HG02840 (cell line): Measurements from ENCODE around the gene FBXL15.
A peak's percentile ranks its signal among the peaks of the same experiment; 100 is the strongest.

ENCODE experiments used
- ATAC-seq: cut with Tn5 transposase; IDR thresholded peaks from one replicate; pipeline ENCODE4 v1.9.1; 2021; ENCODE audit warnings: mild to moderate bottlenecking, moderate library complexity, moderate number of reproducible peaks; ENCODE audit not compliant: unreplicated experiment, low FRiP score

Gene FBXL15

DNA sequence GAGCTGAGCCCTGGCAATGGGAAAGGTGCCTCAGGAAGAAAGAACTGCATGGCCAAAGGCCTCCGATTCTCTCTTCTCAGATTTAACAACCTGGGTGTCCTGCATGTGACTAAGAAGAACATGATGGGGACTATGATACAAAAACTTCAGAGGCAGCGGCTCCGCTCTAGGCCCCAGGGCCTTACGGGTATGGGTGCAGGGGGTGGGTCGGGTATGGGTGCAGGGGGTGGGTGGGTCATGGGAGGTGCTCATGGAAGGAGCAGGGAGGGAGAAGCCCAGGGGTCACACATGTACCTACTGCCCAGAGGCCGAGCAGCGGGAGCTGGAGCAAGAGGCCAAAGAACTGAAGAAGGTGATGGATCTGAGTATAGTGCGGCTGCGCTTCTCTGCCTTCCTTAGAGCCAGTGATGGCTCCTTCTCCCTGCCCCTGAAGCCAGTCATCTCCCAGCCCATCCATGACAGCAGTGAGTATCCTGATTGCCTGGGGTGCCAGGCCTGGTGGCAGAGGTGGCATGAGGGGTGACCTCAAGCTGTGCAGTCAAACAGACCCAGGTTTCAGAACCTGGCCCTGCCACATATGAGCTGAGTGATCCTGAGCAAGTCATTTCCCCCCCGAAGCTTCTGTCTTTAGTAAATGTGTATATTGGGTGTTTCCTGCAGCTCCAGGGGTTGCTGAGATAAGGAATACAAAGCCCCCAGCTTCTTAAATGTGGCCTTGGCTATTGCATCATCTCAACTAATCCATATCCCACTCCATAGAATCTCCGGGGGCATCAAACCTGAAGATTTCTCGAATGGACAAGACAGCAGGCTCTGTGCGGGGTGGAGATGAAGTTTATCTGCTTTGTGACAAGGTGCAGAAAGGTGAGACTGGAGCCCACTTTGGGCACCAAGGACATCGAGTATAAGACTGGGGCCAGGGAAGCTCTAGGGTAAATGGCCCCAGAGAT, 23.1 kb upstream of the FBXL15 start:
- no peak for ATAC-seq

GRCh38 chr10:102398172-102399020, 22.2 kb upstream of the FBXL15 start:
- no peak for ATAC-seq

GRCh38 chr10:102399217-102400021, 21.2 kb upstream of the FBXL15 start:
- ATAC-seq = peak; percentile 26

DNA sequence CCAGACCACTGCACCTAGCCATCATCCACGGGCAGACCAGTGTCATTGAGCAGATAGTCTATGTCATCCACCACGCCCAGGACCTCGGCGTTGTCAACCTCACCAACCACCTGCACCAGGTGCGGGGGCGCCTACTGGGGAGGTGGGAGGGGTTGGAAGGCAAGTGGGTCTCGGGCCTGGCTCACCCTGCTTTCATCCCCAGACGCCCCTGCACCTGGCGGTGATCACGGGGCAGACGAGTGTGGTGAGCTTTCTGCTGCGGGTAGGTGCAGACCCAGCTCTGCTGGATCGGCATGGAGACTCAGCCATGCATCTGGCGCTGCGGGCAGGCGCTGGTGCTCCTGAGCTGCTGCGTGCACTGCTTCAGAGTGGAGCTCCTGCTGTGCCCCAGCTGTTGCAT, 20.6 kb upstream of the FBXL15 start:
- no peak for ATAC-seq

- ATAC-seq = no peak
These were observed 19.9 kb upstream of the FBXL15 start for GRCh38 chr10:102400598-102401341.

DNA sequence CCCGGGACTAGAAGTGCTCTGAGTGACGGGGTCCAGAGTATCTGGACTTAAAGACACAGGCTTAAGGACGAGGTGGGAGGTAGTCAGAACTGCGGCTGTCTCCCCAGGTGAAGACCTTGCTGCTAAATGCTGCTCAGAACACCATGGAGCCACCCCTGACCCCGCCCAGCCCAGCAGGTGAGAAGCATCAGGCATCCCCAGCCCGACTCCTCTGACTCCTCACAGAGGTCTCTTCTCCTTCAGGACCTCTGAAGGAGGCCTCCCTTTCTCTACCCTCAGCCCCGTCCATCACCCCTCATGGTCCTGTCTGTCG, 19.3 kb upstream of the FBXL15 start:
- ATAC-seq = no peak

- no peak for ATAC-seq
These were observed 18.7 kb upstream of the FBXL15 start for GRCh38 chr10:102401735-102402511.

DNA sequence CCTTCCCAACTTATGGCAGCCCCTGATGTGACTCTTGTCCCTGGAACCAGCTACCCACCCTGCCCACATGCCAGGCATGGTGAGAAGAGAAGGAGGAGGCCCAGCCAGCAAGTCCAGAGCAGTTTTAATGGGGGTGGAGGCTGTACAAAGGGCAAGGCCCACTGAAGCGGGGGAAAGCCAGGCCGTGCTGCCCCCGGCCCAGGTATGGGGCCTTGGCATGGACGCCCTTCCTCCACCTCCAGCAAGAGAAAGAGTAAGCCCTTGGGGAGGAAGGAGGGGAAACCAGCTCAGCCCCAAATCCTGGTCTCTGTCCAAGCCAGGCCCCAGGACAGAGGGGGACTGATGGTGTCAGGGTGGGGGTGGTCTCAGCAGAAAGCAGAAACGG, 18.1 kb upstream of the FBXL15 start:
- ATAC-seq = no peak

DNA sequence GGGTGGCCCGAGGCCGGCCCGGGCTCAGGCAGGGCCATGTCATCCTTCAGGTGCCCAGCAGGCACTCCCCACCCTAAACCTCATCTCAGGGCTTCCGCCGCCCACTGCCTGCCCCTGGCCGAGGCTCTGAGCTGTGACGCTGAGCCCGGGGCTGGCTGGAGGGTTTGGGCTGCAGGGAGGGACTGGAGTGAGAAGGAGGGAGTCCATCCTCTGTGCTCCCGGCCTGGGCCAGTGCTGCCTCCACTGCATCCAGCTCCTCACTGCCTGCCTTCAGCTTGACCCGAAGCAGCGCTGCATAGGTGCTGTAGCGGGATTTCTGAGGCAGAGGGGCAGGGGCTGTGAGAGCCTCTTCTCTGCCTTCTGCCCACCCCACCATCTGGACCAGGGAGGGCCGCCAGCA, 17.5 kb upstream of the FBXL15 start:
- no peak for ATAC-seq

DNA sequence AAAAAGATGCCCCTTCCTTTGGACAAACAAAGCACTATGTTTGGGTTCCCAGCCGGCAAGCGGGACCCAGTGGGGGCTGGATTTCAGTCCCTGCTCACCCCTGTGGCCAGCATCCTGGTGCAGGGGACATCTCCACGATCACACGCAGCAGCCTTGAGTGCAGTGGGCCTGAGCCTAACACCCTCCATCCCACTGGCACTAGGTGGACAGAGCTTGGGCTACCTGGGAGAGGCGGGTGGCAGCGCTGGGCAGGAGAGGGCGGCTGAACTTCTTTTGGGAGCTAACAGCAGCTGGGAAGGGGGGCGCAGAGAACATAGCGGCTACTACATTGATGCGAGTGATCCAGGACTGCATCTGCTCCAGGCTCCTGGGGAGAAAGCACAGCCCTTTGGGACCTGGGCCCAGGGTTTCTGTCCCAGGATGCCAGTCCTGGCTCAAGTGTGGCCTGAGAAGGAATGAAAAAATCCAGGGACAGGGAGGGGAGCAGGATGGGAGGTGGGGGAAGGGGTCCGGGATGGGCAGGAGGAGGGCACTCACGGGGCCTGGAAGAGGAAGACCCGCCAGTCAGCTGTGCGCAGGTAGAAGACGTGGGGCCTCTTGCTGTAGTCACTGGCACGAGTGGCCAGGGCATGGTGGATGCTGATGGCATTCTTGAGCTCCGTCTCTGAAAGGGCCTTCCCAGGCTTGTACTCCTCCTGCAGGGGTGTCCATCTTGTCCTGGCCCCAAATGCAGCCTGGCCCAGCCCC, 16.1 kb upstream of the FBXL15 start:
- no peak for ATAC-seq

DNA sequence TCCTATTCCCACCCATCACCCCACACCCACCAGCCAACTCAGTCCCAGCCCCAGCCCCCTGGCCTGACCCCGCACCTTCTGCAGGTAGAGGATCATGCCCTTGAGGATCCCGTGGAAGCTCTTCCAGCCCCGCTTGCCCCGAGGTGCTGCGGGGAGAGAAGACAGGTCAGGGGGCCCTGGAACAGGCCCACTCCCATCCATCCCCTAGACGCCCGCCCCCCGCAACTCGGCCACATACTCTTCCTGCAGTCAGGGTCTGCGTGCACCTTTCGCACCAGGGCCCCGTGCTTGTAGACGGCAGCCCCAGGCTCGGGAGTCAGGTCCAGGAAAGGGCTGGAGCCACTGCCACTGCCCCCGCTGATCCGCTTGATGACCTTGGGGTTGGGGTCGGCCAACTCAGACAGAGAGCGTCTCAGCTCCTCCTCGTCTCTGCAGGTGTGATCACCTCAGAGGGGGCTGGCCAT, 15.5 kb upstream of the FBXL15 start:
- no peak for ATAC-seq

GRCh38 chr10:102405632-102406031, 15.0 kb upstream of the FBXL15 start:
- no peak for ATAC-seq

DNA sequence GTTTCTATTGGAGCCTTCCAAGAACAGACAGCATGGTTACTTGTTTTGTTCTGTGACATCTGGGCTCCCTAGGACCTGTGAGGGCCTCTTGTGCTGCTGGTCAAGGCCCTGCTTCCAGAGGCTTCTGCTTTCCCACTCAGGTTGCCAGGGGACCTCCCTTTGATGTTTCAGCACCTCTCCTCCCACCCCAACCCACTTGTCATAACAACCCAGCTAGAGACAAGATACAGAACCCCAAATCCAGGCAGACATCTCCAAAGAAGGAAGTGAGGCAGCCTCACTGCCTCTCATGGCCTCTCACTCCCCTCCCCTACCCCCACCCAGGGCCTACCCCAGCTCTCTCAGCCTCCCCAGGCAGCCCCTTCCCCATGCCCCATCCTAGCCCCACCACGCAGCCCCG, 13.8 kb upstream of the FBXL15 start:
- ATAC-seq = no peak

GRCh38 chr10:102407425-102408130, 13.1 kb upstream of the FBXL15 start:
- no peak for ATAC-seq

DNA sequence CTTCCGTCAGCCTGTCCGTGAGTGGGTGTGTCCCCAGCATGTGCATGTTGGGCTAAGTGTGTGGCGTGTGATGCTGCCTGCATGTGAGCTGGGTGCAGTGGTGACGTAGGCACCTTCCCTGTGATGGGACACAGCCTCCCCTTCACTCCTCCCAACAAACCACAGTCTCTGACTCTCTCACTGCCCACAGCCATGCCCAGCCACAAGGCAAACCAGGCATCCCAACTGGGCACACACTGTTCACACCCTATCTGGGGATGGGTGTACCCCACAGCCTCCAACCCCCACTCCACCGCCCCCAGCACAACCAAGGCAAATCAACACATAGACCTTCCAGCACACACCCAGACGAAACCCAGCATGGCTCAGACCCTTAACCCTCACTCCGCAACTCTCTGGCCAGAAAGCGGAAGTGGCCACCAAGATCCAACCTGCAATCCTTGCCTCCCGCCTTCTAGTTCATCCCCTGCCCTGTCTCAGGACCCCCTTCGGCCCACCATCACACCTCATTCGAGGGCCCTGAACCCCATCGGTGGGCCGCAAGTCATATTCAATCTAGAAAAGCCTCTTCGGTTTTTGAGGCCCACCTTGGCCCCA, 12.4 kb upstream of the FBXL15 start:
- ATAC-seq = no peak

DNA sequence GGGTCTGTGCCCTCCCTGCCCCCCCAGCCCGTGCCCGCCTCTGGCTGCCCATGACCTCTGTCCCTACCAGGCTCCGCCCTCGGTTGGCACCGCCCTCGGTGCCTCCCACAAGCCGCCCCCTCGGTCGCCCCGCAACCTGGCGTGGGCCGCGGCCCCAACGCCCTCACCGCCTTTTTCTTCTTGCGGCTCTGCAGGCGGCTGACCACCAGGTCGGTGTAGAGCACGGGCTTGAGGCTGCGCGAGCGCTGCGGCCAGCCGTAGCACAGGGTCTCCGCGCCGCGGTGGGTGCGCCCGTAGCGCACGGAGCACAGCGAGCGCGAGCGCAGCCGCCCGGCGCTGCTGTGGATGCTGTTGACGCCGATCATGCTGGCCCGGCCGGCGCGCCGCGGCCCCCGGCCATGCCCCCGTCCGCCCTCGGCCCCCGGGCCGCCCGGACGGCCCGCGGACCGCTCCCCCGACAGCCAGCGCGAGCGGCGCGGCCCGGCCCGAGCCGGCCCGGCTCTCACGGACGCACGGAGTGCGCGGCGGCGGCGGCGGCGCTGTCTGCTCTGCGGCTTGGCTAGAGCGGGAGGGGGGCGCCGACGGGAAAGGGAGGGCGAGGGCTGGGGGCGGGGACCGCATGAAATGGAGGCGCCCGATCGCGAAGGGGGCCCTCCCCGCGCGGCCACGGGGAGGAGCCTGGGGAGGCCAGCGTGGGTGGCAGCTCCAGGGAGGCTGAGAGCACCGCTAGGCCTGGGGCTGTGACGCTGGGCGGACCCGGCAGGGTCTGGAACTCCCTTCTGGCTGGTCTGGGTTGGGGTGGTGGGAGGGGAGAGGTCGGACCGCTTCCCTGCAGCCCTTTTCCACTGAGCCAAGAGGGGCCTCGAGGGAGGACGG, 11.7 kb upstream of the FBXL15 start:
- ATAC-seq = no peak
